Mesodermal cell (in vitro differentiated cells): Measurements from ENCODE around the gene TTC7B.

Experiments used
- H3K27ac ChIP-seq: 2 replicates; pipeline ENCODE4 v1.7.0; 2013; ENCODE audit warnings: mild to moderate bottlenecking, low read depth, low read length, moderate library complexity; ENCODE audit not compliant: severe bottlenecking
- H3K36me3 ChIP-seq: 2 replicates; pipeline ENCODE4 v1.7.1; 2013; ENCODE audit warnings: mild to moderate bottlenecking, low read length, moderate library complexity; ENCODE audit not compliant: control insufficient read depth, insufficient read depth
- H3K4me1 ChIP-seq: one replicate; pipeline ENCODE4 v1.7.1; 2013; ENCODE audit warnings: mild to moderate bottlenecking, low read length; ENCODE audit not compliant: insufficient read depth, control insufficient read depth, poor library complexity, severe bottlenecking
- H3K4me3 ChIP-seq: 2 replicates; pipeline ENCODE4 v1.7.0; 2013; ENCODE audit warnings: low read length, control low read depth, mild to moderate bottlenecking; ENCODE audit not compliant: insufficient read depth, poor library complexity, severe bottlenecking; ENCODE audit errors: extremely low read depth
- H3K9me3 ChIP-seq: 2 replicates; pipeline ENCODE4 v1.7.1; 2013; ENCODE audit warnings: mild to moderate bottlenecking, low read length, moderate library complexity; ENCODE audit not compliant: control insufficient read depth
- WGBS, 2 experiments: methylation state at CpG; one replicate each; pipeline ENCODE4 v1.1.5; 2013; ENCODE audit warnings: missing lambda C conversion rate in 2 of 2; ENCODE audit not compliant: insufficient coverage in 2 of 2; 5-methylcytosine and 5-hydroxymethylcytosine counted together

TTC7B gene

DNA sequence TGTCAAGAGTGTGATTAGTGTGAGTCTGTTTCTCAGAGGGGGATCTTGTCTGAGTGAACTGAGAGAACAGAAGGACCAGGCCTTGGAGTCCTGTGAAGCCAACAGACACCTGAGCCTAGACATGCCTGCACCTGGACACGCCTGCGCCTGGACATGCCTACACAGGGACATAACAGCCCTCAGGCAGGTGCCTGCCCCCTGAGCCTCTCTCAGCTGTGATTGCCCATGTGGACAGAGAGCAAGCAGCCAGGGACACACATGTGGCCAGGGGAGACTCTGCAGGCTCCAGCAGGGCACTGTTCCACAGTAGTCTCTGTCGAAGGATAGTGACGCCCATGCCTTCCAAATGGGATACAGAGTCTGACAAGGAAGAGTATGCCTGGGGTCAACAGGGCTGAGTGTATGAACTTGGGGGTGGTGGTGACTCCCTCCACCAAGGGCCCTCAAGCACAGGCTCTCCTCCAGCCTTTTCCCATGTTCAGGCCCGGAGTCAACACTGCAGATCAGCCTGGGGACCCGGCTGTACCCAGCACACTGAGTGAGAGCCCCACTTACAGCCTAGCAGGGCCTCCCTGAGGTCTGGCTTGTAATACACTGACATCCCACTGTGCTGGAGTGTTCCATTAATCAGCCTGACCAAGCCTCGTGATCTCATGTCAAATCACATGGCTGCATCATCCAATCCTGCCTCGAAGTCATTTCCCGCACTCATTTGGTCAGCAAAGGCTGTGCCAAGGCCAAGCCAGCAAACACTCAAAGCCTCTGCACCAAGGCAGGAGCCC lies 246.4 kb downstream of the TTC7B start:
- Histone ChIP-seq H3K9me3 (no peaks in the 10 kb centered on the region), H3K27ac (no peak overlapping the region), H3K36me3 (peaks cover 32% of the 10 kb centered on the region), H3K4me3 (no peak overlapping the region), H3K4me1 (peaks cover 4% of the 10 kb centered on the region)
- 96 to 97% methylated on average over 8 to 9 of the region's 9 CpGs for WGBS, 2 experiments

- H3K4me1 ChIP-seq: peaks cover 4% of the 10 kb centered on the region
- no peak overlapping the region for H3K4me3 ChIP-seq
- H3K27ac ChIP-seq: no peak overlapping the region
- peaks cover 32% of the 10 kb centered on the region for H3K36me3 ChIP-seq
- WGBS, 2 experiments: 85 to 93% methylated on average over 5 of the region's 5 CpGs
- H3K9me3 ChIP-seq: no peaks in the 10 kb centered on the region
These were observed 247.0 kb downstream of the TTC7B start for GRCh38 chr14:90569201-90569600.

GRCh38 chr14:90568405-90568804 lies 247.8 kb downstream of the TTC7B start:
- 73 to 76% methylated on average over 2 to 3 of the region's 3 CpGs for WGBS, 2 experiments
- no peak overlapping the region for H3K4me3 ChIP-seq
- H3K9me3 ChIP-seq: no peaks in the 10 kb centered on the region
- H3K4me1 ChIP-seq: peaks cover 4% of the 10 kb centered on the region
- H3K27ac ChIP-seq: no peak overlapping the region
- H3K36me3 ChIP-seq: peaks cover 32% of the 10 kb centered on the region

DNA sequence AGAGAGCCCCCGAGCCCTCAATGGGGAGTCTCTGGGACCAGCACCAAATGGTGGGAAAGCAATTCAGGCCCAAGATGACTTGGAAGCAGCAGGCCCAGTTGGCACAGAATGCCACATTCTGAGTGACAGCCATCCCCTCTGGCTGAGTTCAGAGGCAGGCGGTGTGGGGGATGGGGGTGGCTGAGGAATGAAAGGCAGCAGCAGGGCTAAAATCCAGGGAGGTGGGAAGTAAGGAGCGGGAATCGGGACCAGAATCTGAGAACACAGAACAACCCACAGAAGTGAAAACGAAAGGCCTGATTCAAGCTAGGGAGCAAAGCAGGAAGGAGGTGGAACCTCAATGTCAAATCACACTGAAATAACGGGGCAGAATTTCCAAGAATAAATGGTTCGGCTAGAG lies 248.2 kb downstream of the TTC7B start:
- WGBS, 2 experiments: 57 to 72% methylated on average over 2 to 6 of the region's 7 CpGs
- Histone ChIP-seq H3K4me3 (no peak overlapping the region), H3K4me1 (peaks cover 4% of the 10 kb centered on the region), H3K36me3 (peaks cover 32% of the 10 kb centered on the region), H3K9me3 (no peaks in the 10 kb centered on the region), H3K27ac (no peak overlapping the region)

GRCh38 chr14:90567191-90567590 lies 249.0 kb downstream of the TTC7B start:
- 95% methylated on average over 8 to 9 of the region's 11 CpGs for WGBS, 2 experiments
- H3K4me3 ChIP-seq: no peak overlapping the region
- H3K9me3 ChIP-seq: no peaks in the 10 kb centered on the region
- H3K36me3 ChIP-seq: peaks cover 24% of the 10 kb centered on the region
- peaks cover 4% of the 10 kb centered on the region for H3K4me1 ChIP-seq
- H3K27ac ChIP-seq: no peak overlapping the region

DNA sequence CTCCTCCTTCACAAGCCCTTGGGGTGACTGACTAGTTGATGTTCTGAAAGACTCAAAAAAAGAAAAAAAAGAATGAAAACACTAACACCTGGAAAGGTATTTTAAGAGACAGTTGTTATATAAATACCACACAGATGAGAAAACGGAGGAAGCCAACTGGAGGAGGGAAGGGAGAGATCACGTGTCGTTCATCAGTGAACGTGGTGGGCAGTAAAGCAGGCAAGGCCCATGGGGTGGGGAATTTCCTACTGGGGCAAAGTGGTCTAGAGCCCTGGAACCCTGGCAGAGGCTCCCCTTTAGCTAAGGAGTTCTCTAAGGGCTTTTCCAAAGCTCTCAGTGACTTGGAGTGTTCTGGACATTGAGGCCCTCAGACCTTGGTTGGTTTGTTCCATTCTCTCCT lies 249.7 kb downstream of the TTC7B start:
- peaks cover 4% of the 10 kb centered on the region for H3K4me1 ChIP-seq
- H3K36me3 ChIP-seq: peaks cover 17% of the 10 kb centered on the region
- no peak overlapping the region for H3K4me3 ChIP-seq
- H3K9me3 ChIP-seq: no peaks in the 10 kb centered on the region
- H3K27ac ChIP-seq: no peak overlapping the region
- 92 to 100% methylated on average over 3 to 4 of the region's 4 CpGs for WGBS, 2 experiments

DNA sequence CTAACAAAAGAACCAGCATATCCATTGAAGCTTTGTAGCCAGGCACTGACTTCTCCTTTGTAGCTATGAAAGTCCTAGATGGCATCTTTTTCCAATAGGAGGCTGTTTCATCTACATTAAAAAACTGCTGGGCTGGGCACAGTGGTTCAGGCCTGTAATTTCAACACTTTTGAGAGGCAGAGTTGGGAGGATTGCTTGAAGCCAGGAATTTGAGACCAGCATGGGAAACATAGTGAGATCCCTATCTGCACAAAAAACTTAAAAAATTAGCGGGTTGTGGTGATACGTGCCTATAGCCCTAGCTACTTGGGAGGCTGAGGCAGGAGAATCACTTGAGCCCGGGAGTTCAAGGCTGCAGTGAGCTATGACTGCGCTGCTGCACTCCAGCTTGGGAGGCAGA lies 251.7 kb downstream of the TTC7B start:
- Histone ChIP-seq H3K27ac (no peak overlapping the region), H3K4me3 (no peak overlapping the region), H3K9me3 (no peaks in the 10 kb centered on the region), H3K36me3 (no peaks in the 10 kb centered on the region), H3K4me1 (peaks cover 4% of the 10 kb centered on the region)
- 88 to 89% methylated on average over 2 of the region's 4 CpGs for WGBS, 2 experiments

GRCh38 chr14:90562652-90563051 lies 253.6 kb downstream of the TTC7B start:
- H3K4me1 ChIP-seq: no peaks in the 10 kb centered on the region
- H3K4me3 ChIP-seq: no peak overlapping the region
- WGBS, 2 experiments: 94 to 100% methylated on average over 3 to 6 of the region's 6 CpGs
- H3K36me3 ChIP-seq: no peaks in the 10 kb centered on the region
- H3K9me3 ChIP-seq: no peaks in the 10 kb centered on the region
- no peak overlapping the region for H3K27ac ChIP-seq

DNA sequence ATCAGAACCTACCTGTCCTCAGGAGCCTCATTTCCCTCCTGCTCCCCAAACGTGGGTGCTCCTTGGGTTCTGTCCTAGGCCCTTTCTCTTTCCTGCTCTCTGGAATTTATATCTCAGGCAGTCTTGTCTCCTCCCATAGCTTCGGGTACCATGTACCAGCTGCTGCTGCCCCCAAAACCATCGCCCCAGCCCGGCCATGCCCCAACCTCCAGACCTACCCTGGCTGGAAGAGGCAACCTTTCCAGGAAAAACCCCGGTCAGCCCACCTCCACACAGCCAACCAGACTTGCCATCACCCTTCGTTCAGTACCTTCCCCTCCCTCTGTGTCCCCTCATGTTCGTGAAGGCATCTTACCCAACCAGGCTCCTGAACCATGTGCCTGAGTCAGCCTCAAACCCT lies 254.3 kb downstream of the TTC7B start:
- H3K27ac ChIP-seq: no peak overlapping the region
- H3K9me3 ChIP-seq: no peaks in the 10 kb centered on the region
- no peaks in the 10 kb centered on the region for H3K4me1 ChIP-seq
- WGBS, 2 experiments: 92 to 93% methylated on average over 7 of the region's 7 CpGs
- H3K4me3 ChIP-seq: no peak overlapping the region
- H3K36me3 ChIP-seq: no peaks in the 10 kb centered on the region

DNA sequence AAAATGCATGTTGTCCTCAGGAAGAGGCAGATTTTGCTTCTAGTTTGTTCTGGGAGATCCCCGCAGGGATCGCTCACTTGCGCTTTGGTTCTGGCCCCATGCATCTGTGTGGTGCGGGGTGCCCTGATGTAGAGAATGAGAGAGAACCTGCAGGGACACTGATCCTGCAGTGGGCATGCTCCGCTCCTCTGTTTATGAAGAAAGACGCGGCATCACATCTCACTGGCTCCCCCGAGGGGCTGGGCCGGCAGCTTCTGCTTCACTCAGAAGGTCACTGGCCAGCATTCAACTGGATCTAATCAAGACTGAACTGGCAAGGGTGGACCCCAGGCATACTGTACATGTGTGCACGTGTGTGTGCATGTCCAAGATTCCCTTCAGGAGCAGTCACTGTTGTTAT lies 255.2 kb downstream of the TTC7B start:
- peaks cover 9% of the 10 kb centered on the region for H3K4me1 ChIP-seq
- no peaks in the 10 kb centered on the region for H3K36me3 ChIP-seq
- WGBS, 2 experiments: 83 to 88% methylated on average over 10 of the region's 10 CpGs
- H3K27ac ChIP-seq: no peak overlapping the region
- no peaks in the 10 kb centered on the region for H3K9me3 ChIP-seq
- H3K4me3 ChIP-seq: no peak overlapping the region

DNA sequence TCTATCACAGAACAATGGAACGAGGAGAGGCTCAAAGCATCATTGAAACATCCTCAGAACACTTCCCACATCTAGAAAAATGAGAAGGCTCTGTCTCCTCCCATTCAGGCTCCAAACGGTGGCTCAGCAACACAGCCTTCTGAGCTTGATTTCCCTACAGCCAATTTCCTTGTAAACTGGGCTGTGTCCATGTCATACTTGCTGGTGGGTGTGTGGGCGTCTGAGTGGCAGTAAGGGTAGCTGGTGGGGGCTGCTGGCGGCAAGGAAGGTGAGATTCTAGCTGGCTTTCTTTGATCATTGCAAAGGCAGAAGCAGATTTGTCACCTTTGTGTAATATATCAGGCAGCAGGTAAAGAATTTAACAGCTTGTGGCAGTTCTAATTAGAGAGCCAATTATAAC lies 255.7 kb downstream of the TTC7B start:
- 62 to 80% methylated on average over 2 to 3 of the region's 4 CpGs for WGBS, 2 experiments
- Histone ChIP-seq H3K4me1 (peaks cover 13% of the 10 kb centered on the region), H3K27ac (no peak overlapping the region), H3K9me3 (no peaks in the 10 kb centered on the region), H3K36me3 (no peaks in the 10 kb centered on the region), H3K4me3 (no peak overlapping the region)
